Breast epithelium (tissue), 3 donors: ENCODE measurements around the gene TIMM44.

Experiments used
- CTCF ChIP-seq, 3 donors: fragments of 450-650 bp; IDR thresholded peaks; one replicate each; pipeline ENCODE4 v1.5.1; 2016 to 2017; ENCODE audit warnings: antibody characterized with exemption in 3 of 3, mild to moderate bottlenecking in 3 of 3, moderate library complexity in 3 of 3
- POLR2AphosphoS5 ChIP-seq, 3 donors: sonication (generic); formaldehyde crosslinking; IDR thresholded peaks; one replicate each; pipeline ENCODE4 v1.6.1; 2017; ENCODE audit warnings: antibody characterized with exemption in 3 of 3

- TF ChIP-seq POLR2AphosphoS5 (IDR thresholded peaks at IDR 0.05) (no peak), CTCF (IDR thresholded peaks at IDR 0.05) (no peak)
Measured at GRCh38 chr19:7926021-7926726, 17.3 kb downstream of the TIMM44 start, which contains the start of gene CTXN1.
